ENCODE measurements around the gene METTL5. TPM values are rescaled to one million over a fixed set of nuclear protein-coding genes. Genes with fewer than 3 reads are reported as not detected.

METTL5 gene
- total RNA-seq, 4 donors from 2014 or later, result 22.9 to 56.3 (median 44.7) TPM

DNA sequence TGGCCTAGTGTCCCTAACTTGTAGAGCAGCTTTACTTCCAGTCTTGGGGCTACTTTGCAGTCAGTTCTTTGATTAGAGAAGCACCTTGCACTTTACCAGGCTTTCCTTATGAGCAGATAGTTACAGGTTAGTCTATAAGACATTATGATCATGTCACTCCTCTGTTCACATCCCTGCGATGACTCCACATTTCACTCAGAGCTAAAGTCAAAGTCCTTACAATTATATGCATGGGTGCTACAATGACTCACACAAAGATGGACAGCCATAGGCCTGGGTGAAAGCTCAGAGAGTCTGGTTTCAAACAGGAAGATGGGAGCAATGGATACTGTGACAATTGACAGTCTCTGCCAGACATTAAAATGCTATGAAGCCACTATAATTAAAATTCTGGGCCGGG is 53.1 kb downstream of the METTL5 start:
- Histone ChIP-seq H3K4me1 (peaks cover 6 to 30% (median 7%) of the 10 kb centered on the region in 3 donors), H3K36me3 (no peaks in the 10 kb centered on the region), H3K27me3 (peaks cover 0 to 17% (median 5%) of the 10 kb centered on the region in 4 donors), H3K4me3 (no peak overlapping the region), H3K9me3 (no peaks in the 10 kb centered on the region), H3K27ac (no peak overlapping the region)
- TF ChIP-seq, protein P1, sequence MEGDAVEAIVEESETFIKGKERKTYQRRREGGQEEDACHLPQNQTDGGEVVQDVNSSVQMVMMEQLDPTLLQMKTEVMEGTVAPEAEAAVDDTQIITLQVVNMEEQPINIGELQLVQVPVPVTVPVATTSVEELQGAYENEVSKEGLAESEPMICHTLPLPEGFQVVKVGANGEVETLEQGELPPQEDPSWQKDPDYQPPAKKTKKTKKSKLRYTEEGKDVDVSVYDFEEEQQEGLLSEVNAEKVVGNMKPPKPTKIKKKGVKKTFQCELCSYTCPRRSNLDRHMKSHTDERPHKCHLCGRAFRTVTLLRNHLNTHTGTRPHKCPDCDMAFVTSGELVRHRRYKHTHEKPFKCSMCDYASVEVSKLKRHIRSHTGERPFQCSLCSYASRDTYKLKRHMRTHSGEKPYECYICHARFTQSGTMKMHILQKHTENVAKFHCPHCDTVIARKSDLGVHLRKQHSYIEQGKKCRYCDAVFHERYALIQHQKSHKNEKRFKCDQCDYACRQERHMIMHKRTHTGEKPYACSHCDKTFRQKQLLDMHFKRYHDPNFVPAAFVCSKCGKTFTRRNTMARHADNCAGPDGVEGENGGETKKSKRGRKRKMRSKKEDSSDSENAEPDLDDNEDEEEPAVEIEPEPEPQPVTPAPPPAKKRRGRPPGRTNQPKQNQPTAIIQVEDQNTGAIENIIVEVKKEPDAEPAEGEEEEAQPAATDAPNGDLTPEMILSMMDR (IDR thresholded peaks at IDR 0.05), result no peak
- no peak for TF ChIP-seq POLR2A (IDR thresholded peaks at IDR 0.05)
- intact Hi-C loops (cut with DNase I), result no loop called here
- no peak for DNase-seq
- 92 to 94% methylated on average over 2 of the region's 2 CpGs for WGBS, 2 donors

DNA sequence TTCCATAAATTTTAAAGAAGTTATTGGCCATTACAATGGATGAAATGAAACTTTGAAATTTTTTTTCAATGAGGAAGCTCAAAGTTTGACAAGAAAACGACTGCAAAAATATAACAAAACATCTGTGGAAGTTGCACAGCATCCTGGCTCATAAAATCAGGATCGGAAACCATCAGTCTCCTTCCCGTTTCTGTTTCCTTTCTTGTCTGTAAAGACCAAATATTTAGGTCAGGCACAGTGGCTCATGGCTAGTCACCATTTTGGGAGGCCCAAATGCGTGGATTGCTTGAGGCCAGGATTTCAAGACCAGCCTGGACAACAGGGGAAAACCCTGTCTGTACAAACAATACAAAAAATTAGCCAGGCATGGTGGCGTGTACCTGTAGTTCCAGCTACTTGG is 53.7 kb downstream of the METTL5 start:
- Histone ChIP-seq H3K27ac (no peak overlapping the region), H3K36me3 (no peaks in the 10 kb centered on the region), H3K27me3 (peaks cover 0 to 17% (median 5%) of the 10 kb centered on the region in 4 donors), H3K9me3 (no peaks in the 10 kb centered on the region), H3K4me1 (peaks cover 6 to 30% (median 7%) of the 10 kb centered on the region in 3 donors), H3K4me3 (no peak overlapping the region)
- TF ChIP-seq POLR2A (IDR thresholded peaks at IDR 0.05), result no peak
- TF ChIP-seq, protein P1 (IDR thresholded peaks at IDR 0.05), result no peak
- no peak for DNase-seq
- intact Hi-C loops (cut with DNase I), result no loop called here
- WGBS, 2 donors, result 69 to 81% methylated on average over 5 of the region's 5 CpGs

- intact Hi-C loops (cut with DNase I), result no loop called here
Measured at GRCh38 chr2:169768262-169768995, 56.3 kb downstream of the METTL5 start.

GRCh38 chr2:169767243-169767888 is 57.3 kb downstream of the METTL5 start:
- DNase-seq, result no peak
- no peak for TF ChIP-seq POLR2A (IDR thresholded peaks at IDR 0.05)
- TF ChIP-seq, protein P1 (IDR thresholded peaks at IDR 0.05), result peak; percentile 51 to 71 (median 64)
- Histone ChIP-seq H3K27ac (no peak overlapping the region), H3K9me3 (no peaks in the 10 kb centered on the region), H3K4me1 (peaks cover 6 to 24% (median 7%) of the 10 kb centered on the region in 3 donors), H3K4me3 (no peak overlapping the region), H3K36me3 (no peaks in the 10 kb centered on the region), H3K27me3 (peaks cover 0 to 17% (median 5%) of the 10 kb centered on the region in 4 donors)
- 14 to 21% methylated on average over 12 of the region's 12 CpGs for WGBS, 2 donors
- intact Hi-C loops (cut with DNase I), result no loop called here

More at GRCh38 chr2:169768262-169768995, 56.3 kb downstream of the METTL5 start:
- Histone ChIP-seq H3K4me3 (peak overlapping the region; percentile 38 to 59 (median 43)), H3K27me3 (peaks cover 0 to 17% (median 5%) of the 10 kb centered on the region in 4 donors), H3K36me3 (no peaks in the 10 kb centered on the region), H3K4me1 (peaks cover 6 to 24% (median 7%) of the 10 kb centered on the region in 3 donors), H3K9me3 (no peaks in the 10 kb centered on the region), H3K27ac (no peak overlapping the region)
- TF ChIP-seq, protein P1 (IDR thresholded peaks at IDR 0.05), result no peak
- TF ChIP-seq POLR2A (IDR thresholded peaks at IDR 0.05), result no peak
- whole genome bisulfite sequencing, 2 donors, result 13 to 64% methylated on average over 16 to 27 of the region's 72 CpGs
- DNase-seq, result no peak

- intact Hi-C loops (cut with DNase I), result no loop called here
- H3K27me3 ChIP-seq, result peaks cover 0 to 17% (median 5%) of the 10 kb centered on the region in 4 donors
- H3K4me3 ChIP-seq, result no peak overlapping the region
- TF ChIP-seq POLR2A (IDR thresholded peaks at IDR 0.05), result no peak
- TF ChIP-seq, protein P1 (IDR thresholded peaks at IDR 0.05), result no peak
- no peaks in the 10 kb centered on the region for H3K36me3 ChIP-seq
- whole genome bisulfite sequencing, 2 donors, result 64 to 75% methylated on average over 4 to 5 of the region's 6 CpGs
- H3K4me1 ChIP-seq, result peaks cover 6 to 24% (median 7%) of the 10 kb centered on the region in 3 donors
- H3K27ac ChIP-seq, result no peak overlapping the region
- DNase-seq, result no peak
- H3K9me3 ChIP-seq, result no peaks in the 10 kb centered on the region
Measured at GRCh38 chr2:169765523-169765922, 59.2 kb downstream of the METTL5 start.

Data from esophagus squamous epithelium (tissue), 5 donors.